ENCODE results near the gene STN1. TPM values are rescaled to one million over a fixed set of nuclear protein-coding genes. Genes with fewer than 3 reads are reported as not detected.

Gene STN1, protein sequence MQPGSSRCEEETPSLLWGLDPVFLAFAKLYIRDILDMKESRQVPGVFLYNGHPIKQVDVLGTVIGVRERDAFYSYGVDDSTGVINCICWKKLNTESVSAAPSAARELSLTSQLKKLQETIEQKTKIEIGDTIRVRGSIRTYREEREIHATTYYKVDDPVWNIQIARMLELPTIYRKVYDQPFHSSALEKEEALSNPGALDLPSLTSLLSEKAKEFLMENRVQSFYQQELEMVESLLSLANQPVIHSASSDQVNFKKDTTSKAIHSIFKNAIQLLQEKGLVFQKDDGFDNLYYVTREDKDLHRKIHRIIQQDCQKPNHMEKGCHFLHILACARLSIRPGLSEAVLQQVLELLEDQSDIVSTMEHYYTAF
- 23.9 TPM in 2 replicates for total RNA-seq

DNA sequence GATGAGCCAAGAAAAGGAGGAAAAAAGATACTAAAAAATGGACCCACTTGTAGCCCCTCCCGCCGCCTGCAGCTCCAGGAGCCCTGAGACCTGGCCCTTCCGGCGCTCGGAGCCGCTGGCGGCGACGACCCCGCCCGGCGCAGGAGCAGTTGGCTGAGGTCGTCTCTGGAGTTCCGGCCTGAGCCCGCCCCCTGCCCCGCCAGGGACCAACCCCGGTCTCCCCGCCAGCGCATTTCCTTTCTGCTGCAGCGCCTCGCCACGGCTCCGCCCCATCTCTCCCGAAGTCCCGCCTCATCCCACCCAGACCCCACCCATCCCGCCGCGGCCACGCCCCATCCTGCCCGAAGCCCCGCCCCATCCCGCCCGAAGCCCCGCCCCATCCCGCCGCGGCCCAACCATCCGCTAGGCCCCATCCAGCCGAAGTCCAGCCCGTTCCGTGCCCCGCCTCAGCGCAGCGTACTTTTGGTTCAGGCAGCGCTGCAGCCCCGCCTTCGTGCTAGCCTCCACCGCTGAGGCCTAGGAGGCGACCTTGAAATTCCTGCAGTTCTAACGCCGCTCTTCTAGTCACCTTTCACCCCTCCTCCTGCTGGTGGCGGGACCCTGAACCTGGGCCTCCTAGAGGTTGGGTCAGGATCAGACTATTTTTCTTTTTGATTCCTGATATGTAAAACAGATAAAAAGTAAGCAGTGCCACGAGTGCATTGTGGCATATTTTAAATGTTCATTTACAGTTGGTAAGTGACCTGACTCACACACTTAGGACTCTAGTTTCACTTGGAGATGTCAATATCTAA, at the start of gene STN1:
Gene STN1 (minus strand): TSS at position 132 of the 794 bp plus-strand sequence. CDS start 590 bp downstream, outside the sequence.

DNA sequence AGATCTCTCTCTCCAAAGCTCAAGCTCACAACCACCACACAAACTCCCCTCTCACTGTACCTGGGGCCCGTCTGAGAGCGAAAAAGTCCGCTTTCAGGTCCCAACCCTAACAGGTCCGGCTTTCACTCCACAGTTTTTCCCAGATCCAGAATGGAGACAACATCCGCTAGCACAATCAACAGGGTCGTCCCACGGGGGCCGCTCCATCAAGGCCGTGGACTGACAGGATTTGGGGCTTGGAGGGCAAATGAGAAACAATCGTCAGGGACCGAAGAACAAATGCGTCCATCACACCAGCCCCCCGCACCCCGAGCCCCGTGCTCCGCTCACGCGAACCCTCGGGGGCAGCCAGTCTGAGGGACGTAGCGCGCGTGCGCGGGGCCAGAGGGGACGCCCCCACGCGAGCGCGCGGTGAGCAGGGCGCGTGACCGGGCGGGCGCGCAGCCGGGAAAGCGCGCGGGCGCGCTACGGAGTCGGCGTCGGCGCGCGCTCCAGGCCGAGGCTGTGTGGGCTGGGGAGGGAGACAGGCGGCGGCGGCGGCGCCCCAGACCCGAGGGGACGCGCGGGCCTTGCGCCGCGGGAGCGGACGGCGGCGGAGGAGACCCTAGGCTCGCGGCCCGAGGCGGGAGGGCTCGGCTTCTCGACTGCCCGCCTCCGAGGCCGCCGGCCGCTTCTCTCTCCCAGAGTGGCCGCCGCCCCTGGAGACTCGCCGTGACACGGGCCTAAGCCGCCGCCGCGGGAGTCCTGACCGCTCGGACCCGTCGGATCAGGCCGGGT, 48.9 kb upstream of the STN1 start, which contains the start of gene SLK:
Gene SLK (plus strand): TSS at position 470 of the 777 bp plus-strand sequence. CDS start 606 bp downstream, outside the sequence.

DNA sequence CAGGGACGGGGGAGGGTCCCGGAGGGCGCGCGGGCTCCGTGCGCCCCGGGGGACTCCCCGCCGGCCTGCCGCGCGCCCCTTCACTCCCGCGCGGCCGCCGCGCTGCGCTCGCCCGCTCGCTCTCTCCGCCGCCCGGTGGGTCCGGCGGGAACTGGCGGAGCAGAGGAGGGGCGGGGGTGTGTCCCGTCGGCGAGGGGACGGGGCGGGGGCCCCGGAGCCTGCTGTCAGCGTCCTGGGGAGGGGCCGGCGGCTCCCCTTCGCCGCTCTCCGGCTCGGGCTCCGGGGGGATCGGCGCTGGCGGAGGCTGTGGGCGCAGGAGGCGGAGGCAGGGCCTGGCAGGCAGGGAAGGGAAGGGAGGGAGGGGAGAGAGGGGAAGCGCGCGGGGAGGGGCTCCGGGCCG, 62.6 kb downstream of the STN1 start, which contains the start of gene SH3PXD2A:
Gene SH3PXD2A (minus strand): TSS at position 153 of the 400 bp plus-strand sequence. CDS start 310 bp downstream, outside the sequence.

Other genes starting within 250 kb of the STN1 start
- 14.8 and 19.7 TPM in 2 replicates for gene SH3PXD2A, start 62.6 kb downstream of the STN1 start, total RNA-seq
- gene SLK, start 49.0 kb upstream of the STN1 start, total RNA-seq = 43.0 and 48.5 TPM in 2 replicates
- gene COL17A1, start 167.7 kb upstream of the STN1 start, total RNA-seq = 0.43 and 0.74 TPM in 2 replicates
- gene SFR1, start 204.0 kb upstream of the STN1 start, total RNA-seq = 4.8 and 6.1 TPM in 2 replicates